Right atrium auricular region (tissue), 2 donors: ENCODE results near the gene SAMHD1. TPM values are rescaled to one million over a fixed set of nuclear protein-coding genes. Genes with fewer than 3 reads are reported as not detected.
"Not testable (repeated sequence)": the region's sequence is repeated elsewhere in the genome, so short reads cannot be mapped to it uniquely, and the experiment has no call there.

Experiments used
- DNase-seq: peaks from one replicate; pipeline ENCODE4 v3.0.0-alpha.2; 2019; ENCODE audit warnings: low spot score
- H3K27ac ChIP-seq, 2 donors: fragments of 200-600 bp; sonication (generic); 1 replicate in 1 of 2; 2 replicates in 1 of 2; pipeline ENCODE4 v1.5.1; 2016 to 2019
- H3K27me3 ChIP-seq, 2 donors: fragments of 200-600 bp; sonication (generic); one replicate each; pipeline versions ENCODE4 v1.5.1 to v1.6.0; 2017 to 2019
- H3K36me3 ChIP-seq: fragments of 200-600 bp; sonication (generic); one replicate; pipeline ENCODE4 v1.5.1; 2016
- H3K4me1 ChIP-seq, 2 donors: fragments of 200-600 bp; sonication (generic); one replicate each; pipeline versions ENCODE4 v1.5.1 to v1.6.0; 2017 to 2019
- H3K4me3 ChIP-seq, 2 donors: fragments of 200-600 bp; sonication (generic); 1 replicate in 1 of 2; 2 replicates in 1 of 2; pipeline ENCODE4 v1.5.1; 2017 to 2019; ENCODE audit warnings: mild to moderate bottlenecking in 1 of 2, moderate library complexity in 1 of 2
- H3K9me3 ChIP-seq, 2 donors: fragments of 200-600 bp; sonication (generic); one replicate each; pipeline ENCODE4 v1.5.1; 2019
- CTCF ChIP-seq, 2 donors: fragments of 200-600 bp; sonication (generic); IDR thresholded peaks; one replicate each; pipeline ENCODE4 v1.5.1; 2019; ENCODE audit warnings: antibody characterized with exemption in 2 of 2
- total RNA-seq, 2 donors: library from RNA; depleted of rRNA; stranded (reverse); fragments of >200 nt; gene quantifications; one replicate each; pipeline ENCODE4 v1.1.0, GENCODE V29; 2016

SAMHD1 gene
- total RNA-seq, 2 donors from 2014 or later: 87.2 to 144 TPM

GRCh38 chr20:36916199-36916598, 35.3 kb downstream of the SAMHD1 start:
- Histone ChIP-seq H3K36me3 (peaks cover 89% of the 10 kb centered on the region), H3K4me1 (no peaks in the 10 kb centered on the region), H3K9me3 (no peaks in the 10 kb centered on the region), H3K27ac (no peak overlapping the region), H3K4me3 (no peak overlapping the region), H3K27me3 (no peaks in the 10 kb centered on the region)
- TF ChIP-seq CTCF (IDR thresholded peaks at IDR 0.05): no peak
- no peak for DNase-seq

- no peaks in the 10 kb centered on the region for H3K9me3 ChIP-seq
- DNase-seq: no peak
- no peaks in the 10 kb centered on the region for H3K4me1 ChIP-seq
- peaks cover 95% of the 10 kb centered on the region for H3K36me3 ChIP-seq
- no peaks in the 10 kb centered on the region for H3K27me3 ChIP-seq
- no peak for TF ChIP-seq CTCF (IDR thresholded peaks at IDR 0.05)
- no peak overlapping the region for H3K4me3 ChIP-seq
- H3K27ac ChIP-seq: no peak overlapping the region
These were observed 42.9 kb downstream of the SAMHD1 start for GRCh38 chr20:36908603-36909002.

- H3K36me3 ChIP-seq: peaks cover 99% of the 10 kb centered on the region
- H3K9me3 ChIP-seq, H3K27me3 ChIP-seq, H3K4me3 ChIP-seq, H3K27ac ChIP-seq, H3K4me1 ChIP-seq, DNase-seq: not testable (repeated sequence)
These were observed 45.4 kb downstream of the SAMHD1 start for GRCh38 chr20:36906086-36906485.

GRCh38 chr20:36905566-36905965, 45.9 kb downstream of the SAMHD1 start:
- DNase-seq: not testable (repeated sequence)

GRCh38 chr20:36904690-36905089, 46.8 kb downstream of the SAMHD1 start:
- no peak overlapping the region for H3K27ac ChIP-seq
- no peaks in the 10 kb centered on the region for H3K9me3 ChIP-seq
- H3K4me3 ChIP-seq: no peak overlapping the region
- DNase-seq: no peak
- H3K36me3 ChIP-seq: peaks cover 98% of the 10 kb centered on the region
- no peak for TF ChIP-seq CTCF (IDR thresholded peaks at IDR 0.05)
- H3K27me3 ChIP-seq: no peaks in the 10 kb centered on the region
- H3K4me1 ChIP-seq: no peaks in the 10 kb centered on the region

More at GRCh38 chr20:36905566-36905965, 45.9 kb downstream of the SAMHD1 start:
- H3K9me3 ChIP-seq, H3K27me3 ChIP-seq, H3K4me1 ChIP-seq, H3K4me3 ChIP-seq, H3K27ac ChIP-seq: not testable (repeated sequence)
- H3K36me3 ChIP-seq: peaks cover 99% of the 10 kb centered on the region

- H3K36me3 ChIP-seq: peaks cover 98% of the 10 kb centered on the region
- H3K4me3 ChIP-seq: no peak overlapping the region
- no peak for DNase-seq
- no peak overlapping the region for H3K27ac ChIP-seq
- no peaks in the 10 kb centered on the region for H3K27me3 ChIP-seq
- no peaks in the 10 kb centered on the region for H3K4me1 ChIP-seq
- no peak for TF ChIP-seq CTCF (IDR thresholded peaks at IDR 0.05)
- H3K9me3 ChIP-seq: no peaks in the 10 kb centered on the region
These were observed 56.5 kb downstream of the SAMHD1 start for GRCh38 chr20:36895036-36895435.

GRCh38 chr20:36893801-36894200, 57.7 kb downstream of the SAMHD1 start:
- H3K9me3 ChIP-seq: no peaks in the 10 kb centered on the region
- peaks cover 97% of the 10 kb centered on the region for H3K36me3 ChIP-seq
- H3K27me3 ChIP-seq: no peaks in the 10 kb centered on the region
- H3K27ac ChIP-seq: no peak overlapping the region
- no peak for TF ChIP-seq CTCF (IDR thresholded peaks at IDR 0.05)
- H3K4me1 ChIP-seq: no peaks in the 10 kb centered on the region
- no peak overlapping the region for H3K4me3 ChIP-seq
- no peak for DNase-seq
